Astrocyte (in vitro differentiated cells and primary cell): ENCODE results near the gene EDC3. TPM values are rescaled to one million over a fixed set of nuclear protein-coding genes. Genes with fewer than 3 reads are reported as not detected.

Source experiments
- DNase-seq: peaks from one replicate; pipeline ENCODE4 v3.0.0-alpha.2; 2010; ENCODE audit warnings: low read depth
- FAIRE-seq: peaks from 2 replicates; lab custom pipeline; 2011; peaks lifted over from hg19 to GRCh38; lab: Jason Lieb, UNC
- H2AFZ ChIP-seq: 2 replicates; pipeline ENCODE4 v1.6.0; 2012; ENCODE audit warnings: low read depth, low read length, inconsistent platforms
- H3K27ac ChIP-seq: 2 replicates; pipeline ENCODE4 v1.5.1; 2011; ENCODE audit warnings: low read depth, low read length, inconsistent platforms
- H3K27me3 ChIP-seq: 2 replicates; pipeline ENCODE4 v1.6.0; 2011; ENCODE audit warnings: low read length, inconsistent platforms; ENCODE audit not compliant: insufficient read depth
- H3K36me3 ChIP-seq: 2 replicates; pipeline ENCODE4 v1.5.1; 2011; ENCODE audit warnings: low read length, inconsistent platforms; ENCODE audit not compliant: insufficient read depth
- H3K4me1 ChIP-seq: 2 replicates; pipeline ENCODE4 v1.5.1; 2011; ENCODE audit warnings: low read length, inconsistent platforms; ENCODE audit not compliant: insufficient read depth
- H3K4me2 ChIP-seq: 2 replicates; pipeline ENCODE4 v1.6.0; 2012; ENCODE audit warnings: low read length, inconsistent platforms
- H3K4me3 ChIP-seq: 2 replicates; pipeline ENCODE4 v1.5.1; 2011; ENCODE audit warnings: low read depth, mild to moderate bottlenecking, low read length, inconsistent platforms; ENCODE audit not compliant: insufficient read depth
- H3K79me2 ChIP-seq: 2 replicates; pipeline ENCODE4 v1.6.0; 2012; ENCODE audit warnings: mild to moderate bottlenecking, low read length, inconsistent platforms; ENCODE audit not compliant: insufficient read depth
- H3K9ac ChIP-seq: 2 replicates; pipeline ENCODE4 v1.6.0; 2012; ENCODE audit warnings: mild to moderate bottlenecking, low read length, inconsistent platforms
- H3K9me3 ChIP-seq: 2 replicates; pipeline ENCODE4 v1.5.1; 2012; ENCODE audit warnings: low read depth, mild to moderate bottlenecking, low read length, inconsistent platforms; ENCODE audit not compliant: insufficient read depth
- H4K20me1 ChIP-seq: 2 replicates; pipeline ENCODE4 v1.6.0; 2012; ENCODE audit warnings: low read length, inconsistent platforms; ENCODE audit not compliant: insufficient read depth
- H3K27ac Mint-ChIP-seq: one replicate; pipeline ENCODE4 v1.8.0; 2021; ENCODE audit warnings: mild to moderate bottlenecking, mixed read lengths; ENCODE audit not compliant: unreplicated experiment
- H3K27me3 Mint-ChIP-seq: one replicate; pipeline ENCODE4 v1.8.0; 2021; ENCODE audit warnings: low read depth, mixed read lengths; ENCODE audit not compliant: unreplicated experiment
- H3K36me3 Mint-ChIP-seq: one replicate; pipeline ENCODE4 v1.8.0; 2021; ENCODE audit warnings: low read depth, mixed read lengths; ENCODE audit not compliant: unreplicated experiment
- H3K4me1 Mint-ChIP-seq: one replicate; pipeline ENCODE4 v1.8.0; 2021; ENCODE audit warnings: low read depth, mixed read lengths; ENCODE audit not compliant: unreplicated experiment
- H3K4me3 Mint-ChIP-seq: one replicate; pipeline ENCODE4 v1.8.0; 2021; ENCODE audit warnings: mild to moderate bottlenecking, moderate library complexity, mixed read lengths; ENCODE audit not compliant: unreplicated experiment
- H3K9me3 Mint-ChIP-seq: one replicate; pipeline ENCODE4 v1.8.0; 2021; ENCODE audit warnings: mild to moderate bottlenecking, mixed read lengths; ENCODE audit not compliant: unreplicated experiment
- EZH2 ChIP-seq: IDR thresholded peaks from 2 replicates; pipeline ENCODE4 v1.6.1; 2012; ENCODE audit warnings: mild to moderate bottlenecking, low read length, inconsistent platforms; ENCODE audit not compliant: insufficient read depth
- total RNA-seq: library from RNA; stranded (reverse); gene quantifications from 2 replicates; pipeline ENCODE4 v1.2.1, GENCODE V29; 2021
- TF ChIP-seq, protein P1 (sequence below): IDR thresholded peaks from 2 replicates; pipeline ENCODE4 v1.5.1; 2011; ENCODE audit warnings: low read depth, mild to moderate bottlenecking, inconsistent platforms, low read length, moderate library complexity; ENCODE audit not compliant: insufficient read depth

The EDC3 gene
- total RNA-seq, 1 donor from 2014 or later = 47.6 TPM

DNA sequence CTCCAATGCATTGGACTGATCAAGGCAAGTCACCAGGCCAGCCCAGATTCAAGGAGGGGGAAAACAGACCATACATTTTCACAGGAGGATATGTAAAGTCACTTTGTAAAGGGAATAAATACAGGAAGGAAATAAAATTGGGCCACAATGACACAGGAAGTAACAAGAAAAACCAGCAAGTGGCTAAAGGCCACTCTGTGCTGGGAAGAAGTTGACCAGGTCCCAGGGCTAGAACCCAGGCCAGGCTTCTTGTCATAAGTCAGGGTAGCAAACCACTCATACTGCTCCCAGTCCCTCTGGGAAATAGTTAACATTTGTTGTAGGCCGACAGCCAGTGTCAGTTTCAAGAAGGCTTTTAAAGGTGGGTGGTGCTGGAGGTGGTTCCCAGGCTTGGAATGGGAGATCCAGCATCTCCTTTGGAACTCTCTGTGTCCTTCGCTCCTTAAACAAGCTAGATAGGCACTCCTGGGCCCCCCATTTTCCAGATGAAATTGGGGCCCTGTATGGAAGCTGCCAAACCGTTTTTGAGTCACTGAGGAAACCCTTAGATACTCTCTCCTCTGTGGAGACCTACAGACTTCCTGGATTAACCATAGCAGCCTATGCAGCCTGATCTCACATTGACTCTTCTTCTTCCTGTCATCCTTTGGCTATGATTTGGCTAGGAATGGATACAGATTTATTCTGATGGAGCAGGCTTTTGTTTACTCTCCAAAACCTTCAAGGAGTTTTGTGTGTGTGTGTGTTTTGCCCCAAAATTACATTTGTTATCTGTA lies 14.7 kb upstream of the EDC3 start:
- Histone ChIP-seq H3K27ac (no peak overlapping the region), H3K27me3 (peaks cover 17% of the 10 kb centered on the region), H3K9me3 (peaks cover 4% of the 10 kb centered on the region), H3K36me3 (no peaks in the 10 kb centered on the region), H3K4me3 (no peak overlapping the region), H4K20me1 (no peaks in the 10 kb centered on the region), H2AFZ (no peak overlapping the region), H3K4me1 (no peaks in the 10 kb centered on the region), H3K9ac (no peak overlapping the region), H3K79me2 (no peaks in the 10 kb centered on the region), H3K4me2 (no peak overlapping the region)
- FAIRE-seq = no peak
- Mint-ChIP-seq H3K4me1 (no peaks in the 10 kb centered on the region), H3K36me3 (no peaks in the 10 kb centered on the region), H3K27ac (no peak overlapping the region), H3K4me3 (no peak overlapping the region), H3K27me3 (peaks cover 39% of the 10 kb centered on the region), H3K9me3 (peaks cover 3% of the 10 kb centered on the region)
- no peak for DNase-seq
- TF ChIP-seq, protein P1, sequence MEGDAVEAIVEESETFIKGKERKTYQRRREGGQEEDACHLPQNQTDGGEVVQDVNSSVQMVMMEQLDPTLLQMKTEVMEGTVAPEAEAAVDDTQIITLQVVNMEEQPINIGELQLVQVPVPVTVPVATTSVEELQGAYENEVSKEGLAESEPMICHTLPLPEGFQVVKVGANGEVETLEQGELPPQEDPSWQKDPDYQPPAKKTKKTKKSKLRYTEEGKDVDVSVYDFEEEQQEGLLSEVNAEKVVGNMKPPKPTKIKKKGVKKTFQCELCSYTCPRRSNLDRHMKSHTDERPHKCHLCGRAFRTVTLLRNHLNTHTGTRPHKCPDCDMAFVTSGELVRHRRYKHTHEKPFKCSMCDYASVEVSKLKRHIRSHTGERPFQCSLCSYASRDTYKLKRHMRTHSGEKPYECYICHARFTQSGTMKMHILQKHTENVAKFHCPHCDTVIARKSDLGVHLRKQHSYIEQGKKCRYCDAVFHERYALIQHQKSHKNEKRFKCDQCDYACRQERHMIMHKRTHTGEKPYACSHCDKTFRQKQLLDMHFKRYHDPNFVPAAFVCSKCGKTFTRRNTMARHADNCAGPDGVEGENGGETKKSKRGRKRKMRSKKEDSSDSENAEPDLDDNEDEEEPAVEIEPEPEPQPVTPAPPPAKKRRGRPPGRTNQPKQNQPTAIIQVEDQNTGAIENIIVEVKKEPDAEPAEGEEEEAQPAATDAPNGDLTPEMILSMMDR = no peak
- TF ChIP-seq EZH2 = no peak

DNA sequence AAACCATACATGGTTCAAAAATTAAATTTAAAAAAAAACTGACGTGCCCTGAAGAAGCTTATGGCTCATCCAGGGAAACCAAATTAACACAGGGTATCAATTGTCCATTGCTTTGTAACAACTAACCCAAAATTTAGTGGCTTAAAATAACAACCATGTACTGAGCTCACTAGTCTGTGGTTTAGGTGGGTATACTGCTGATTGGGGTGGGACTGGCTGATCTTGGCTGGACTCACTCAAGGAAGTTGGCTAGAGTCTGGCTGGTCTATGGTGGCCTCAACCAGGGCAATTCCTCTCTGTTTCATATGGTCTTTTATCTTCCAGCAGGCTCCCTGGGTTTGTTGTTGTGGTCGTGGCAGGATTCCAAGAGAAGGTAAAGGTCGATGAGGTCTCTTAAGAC lies 14.1 kb upstream of the EDC3 start:
- H3K27me3 ChIP-seq = peaks cover 17% of the 10 kb centered on the region
- no peak overlapping the region for H3K27ac ChIP-seq
- DNase-seq (no peak), FAIRE-seq (no peak)
- Mint-ChIP-seq H3K27me3 (peaks cover 44% of the 10 kb centered on the region), H3K36me3 (no peaks in the 10 kb centered on the region), H3K4me1 (no peaks in the 10 kb centered on the region), H3K4me3 (no peak overlapping the region), H3K27ac (no peak overlapping the region), H3K9me3 (peaks cover 3% of the 10 kb centered on the region)
- no peaks in the 10 kb centered on the region for H3K36me3 ChIP-seq
- no peaks in the 10 kb centered on the region for H3K4me1 ChIP-seq
- H3K9me3 ChIP-seq = peaks cover 4% of the 10 kb centered on the region
- no peaks in the 10 kb centered on the region for H4K20me1 ChIP-seq
- H3K9ac ChIP-seq = no peak overlapping the region
- H3K4me2 ChIP-seq = no peak overlapping the region
- H3K4me3 ChIP-seq = no peak overlapping the region
- H3K79me2 ChIP-seq = no peaks in the 10 kb centered on the region
- no peak overlapping the region for H2AFZ ChIP-seq
- TF ChIP-seq, protein P1 = no peak
- TF ChIP-seq EZH2 = no peak

DNA sequence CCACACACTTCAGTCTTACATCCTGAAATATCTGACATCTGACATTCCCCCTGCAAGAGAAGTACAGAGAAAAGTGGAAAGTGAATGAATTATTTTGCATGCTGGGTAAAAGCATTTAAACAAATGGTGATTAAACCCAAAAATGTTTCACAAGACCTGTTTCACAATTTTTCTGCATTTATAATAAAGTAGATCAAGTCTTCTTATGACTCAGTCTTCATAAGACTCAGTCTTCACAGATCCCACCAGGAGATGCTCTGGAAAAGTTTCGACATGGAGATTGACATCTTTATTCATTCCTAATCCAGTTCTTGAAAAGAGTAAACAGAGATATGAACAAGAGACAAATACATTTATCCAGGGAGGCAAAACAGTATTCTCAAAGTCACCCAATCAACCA lies 13.2 kb upstream of the EDC3 start:
- no peaks in the 10 kb centered on the region for H3K79me2 ChIP-seq
- Mint-ChIP-seq H3K27ac (no peak overlapping the region), H3K4me3 (no peak overlapping the region), H3K27me3 (peaks cover 50% of the 10 kb centered on the region), H3K9me3 (peaks cover 3% of the 10 kb centered on the region), H3K4me1 (no peaks in the 10 kb centered on the region), H3K36me3 (no peaks in the 10 kb centered on the region)
- no peak overlapping the region for H3K4me3 ChIP-seq
- H2AFZ ChIP-seq = no peak overlapping the region
- H3K4me1 ChIP-seq = no peaks in the 10 kb centered on the region
- no peak overlapping the region for H3K9ac ChIP-seq
- FAIRE-seq = no peak
- H3K36me3 ChIP-seq = no peaks in the 10 kb centered on the region
- no peak for DNase-seq
- H3K9me3 ChIP-seq = peaks cover 4% of the 10 kb centered on the region
- no peak overlapping the region for H3K27ac ChIP-seq
- TF ChIP-seq EZH2 = no peak
- TF ChIP-seq, protein P1 = no peak
- no peaks in the 10 kb centered on the region for H4K20me1 ChIP-seq
- H3K27me3 ChIP-seq = peaks cover 17% of the 10 kb centered on the region
- H3K4me2 ChIP-seq = no peak overlapping the region
